ENCODE results near the gene H2BW1.
"Not testable (repeated sequence)": the region's sequence is repeated elsewhere in the genome, so short reads cannot be mapped to it uniquely, and the experiment has no call there.

Gene H2BW1, protein sequence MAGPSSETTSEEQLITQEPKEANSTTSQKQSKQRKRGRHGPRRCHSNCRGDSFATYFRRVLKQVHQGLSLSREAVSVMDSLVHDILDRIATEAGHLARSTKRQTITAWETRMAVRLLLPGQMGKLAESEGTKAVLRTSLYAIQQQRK

DNA sequence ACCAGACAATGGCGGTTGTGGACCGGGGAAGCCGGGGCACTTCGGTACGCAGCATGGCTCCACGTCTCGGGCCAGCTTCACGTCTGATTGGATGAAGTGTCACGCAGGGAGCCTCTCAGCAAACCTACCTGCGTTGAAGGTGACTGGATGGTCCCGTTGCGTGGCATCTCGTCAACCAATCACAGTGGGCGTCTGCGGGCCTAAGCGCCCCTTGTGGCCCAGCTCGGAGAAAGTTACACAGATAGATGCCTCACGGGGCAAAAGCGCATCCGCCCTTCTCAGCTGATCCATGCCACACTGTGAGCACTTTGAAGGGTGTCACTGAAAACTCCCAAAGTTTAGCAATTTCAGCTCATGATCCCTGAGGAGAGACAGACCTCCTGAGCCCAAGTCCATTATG lies at the start of gene H2BW1:
H2BW1 (minus strand) TSS at position 103 of the 400 bp plus-strand sequence. CDS start 132 bp downstream, outside the sequence.
- TF ChIP-seq, protein P1, sequence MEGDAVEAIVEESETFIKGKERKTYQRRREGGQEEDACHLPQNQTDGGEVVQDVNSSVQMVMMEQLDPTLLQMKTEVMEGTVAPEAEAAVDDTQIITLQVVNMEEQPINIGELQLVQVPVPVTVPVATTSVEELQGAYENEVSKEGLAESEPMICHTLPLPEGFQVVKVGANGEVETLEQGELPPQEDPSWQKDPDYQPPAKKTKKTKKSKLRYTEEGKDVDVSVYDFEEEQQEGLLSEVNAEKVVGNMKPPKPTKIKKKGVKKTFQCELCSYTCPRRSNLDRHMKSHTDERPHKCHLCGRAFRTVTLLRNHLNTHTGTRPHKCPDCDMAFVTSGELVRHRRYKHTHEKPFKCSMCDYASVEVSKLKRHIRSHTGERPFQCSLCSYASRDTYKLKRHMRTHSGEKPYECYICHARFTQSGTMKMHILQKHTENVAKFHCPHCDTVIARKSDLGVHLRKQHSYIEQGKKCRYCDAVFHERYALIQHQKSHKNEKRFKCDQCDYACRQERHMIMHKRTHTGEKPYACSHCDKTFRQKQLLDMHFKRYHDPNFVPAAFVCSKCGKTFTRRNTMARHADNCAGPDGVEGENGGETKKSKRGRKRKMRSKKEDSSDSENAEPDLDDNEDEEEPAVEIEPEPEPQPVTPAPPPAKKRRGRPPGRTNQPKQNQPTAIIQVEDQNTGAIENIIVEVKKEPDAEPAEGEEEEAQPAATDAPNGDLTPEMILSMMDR (IDR thresholded peaks at IDR 0.05; ENCODE audit: control insufficient read depth, insufficient read depth, low read depth, low read length, missing control alignments) = no peak

DNA sequence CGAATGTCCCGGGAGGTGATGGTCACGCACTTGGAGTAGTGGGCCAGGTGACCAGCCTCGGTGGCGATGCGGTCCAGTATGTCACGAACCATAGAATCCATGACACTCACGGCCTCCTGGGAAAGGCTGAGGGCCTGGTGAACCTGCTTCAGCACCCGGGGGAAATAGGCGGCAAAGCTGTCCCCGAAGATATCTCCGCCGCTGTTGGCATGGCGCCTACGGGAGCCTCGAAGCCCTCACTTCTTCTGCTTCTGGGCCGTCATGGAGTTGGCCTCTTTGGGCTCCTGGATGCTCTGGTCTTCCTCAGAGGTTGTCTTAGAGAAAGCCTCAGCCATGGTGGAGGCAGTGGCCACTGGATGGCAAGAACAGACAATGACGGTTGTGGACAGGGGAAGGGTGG lies 49.1 kb upstream of the H2BW1 start:
- not testable (repeated sequence) for H3K4me3 ChIP-seq (ENCODE audit: control insufficient read depth, low read depth, low read length); DNase-seq (ENCODE audit: low read depth)

More for the DNA sequence above, at the start of gene H2BW1:
- no peak for DNase-seq (ENCODE audit: low read depth)
- H3K4me3 ChIP-seq (ENCODE audit: control insufficient read depth, low read depth, low read length) = no peak within 1 kb of the TSS

- not testable (repeated sequence) for DNase-seq (ENCODE audit: low read depth); H3K4me3 ChIP-seq (ENCODE audit: control insufficient read depth, low read depth, low read length)
These were observed 41.4 kb upstream of the H2BW1 start for GRCh38 chrX:104054956-104055355.

DNA sequence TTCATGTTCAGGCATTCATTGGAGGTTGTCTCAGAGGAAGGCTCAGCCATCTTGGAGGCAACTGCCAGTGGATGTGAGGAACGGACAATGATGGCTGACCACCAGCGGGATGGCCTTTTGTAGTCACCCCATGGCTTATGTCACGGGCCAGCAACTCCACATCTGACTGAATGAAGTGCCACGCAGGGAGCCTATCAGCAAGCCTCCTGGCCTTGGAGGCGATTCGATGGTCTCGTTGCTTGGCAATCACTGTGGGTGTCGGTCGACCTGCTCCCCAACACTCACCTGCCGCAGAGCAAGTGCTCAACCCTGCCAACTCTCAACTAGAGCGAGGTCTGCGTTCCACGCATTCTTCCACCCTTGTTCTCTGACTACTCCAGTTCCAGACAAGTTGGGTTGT lies 33.7 kb upstream of the H2BW1 start:
- DNase-seq (ENCODE audit: low read depth) = no peak
- H3K4me3 ChIP-seq (ENCODE audit: control insufficient read depth, low read depth, low read length) = no peak overlapping the region
- TF ChIP-seq, protein P1 (IDR thresholded peaks at IDR 0.05; ENCODE audit: control insufficient read depth, insufficient read depth, low read depth, low read length, missing control alignments) = no peak

DNA sequence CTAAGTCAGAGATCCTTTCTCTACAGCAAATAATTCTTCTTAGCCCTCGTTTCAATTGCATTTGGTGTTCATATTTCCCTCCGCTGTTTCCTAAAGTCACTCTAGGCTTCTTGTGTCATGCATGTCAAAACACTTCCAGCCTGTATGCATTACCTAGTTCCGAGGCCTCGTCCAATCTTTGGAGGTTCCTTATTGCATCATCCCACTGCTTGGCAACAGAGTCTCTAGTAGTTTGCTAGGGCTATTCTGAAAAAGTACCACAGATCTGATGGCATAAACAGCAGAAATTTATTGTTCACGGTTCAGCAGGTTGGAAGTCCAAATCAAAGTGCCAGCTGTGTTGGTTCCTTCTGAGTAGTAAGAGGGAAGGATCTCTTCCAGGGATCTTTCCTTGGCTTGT lies 32.1 kb upstream of the H2BW1 start:
- TF ChIP-seq, protein P1 (IDR thresholded peaks at IDR 0.05; ENCODE audit: control insufficient read depth, insufficient read depth, low read depth, low read length, missing control alignments) = no peak
- no peak overlapping the region for H3K4me3 ChIP-seq (ENCODE audit: control insufficient read depth, low read depth, low read length)
- no peak for DNase-seq (ENCODE audit: low read depth)

- DNase-seq (ENCODE audit: low read depth) = no peak
- TF ChIP-seq, protein P1 (IDR thresholded peaks at IDR 0.05; ENCODE audit: control insufficient read depth, insufficient read depth, low read depth, low read length, missing control alignments) = no peak
- no peak overlapping the region for H3K4me3 ChIP-seq (ENCODE audit: control insufficient read depth, low read depth, low read length)
These were observed 27.5 kb upstream of the H2BW1 start for GRCh38 chrX:104041003-104041402.

DNA sequence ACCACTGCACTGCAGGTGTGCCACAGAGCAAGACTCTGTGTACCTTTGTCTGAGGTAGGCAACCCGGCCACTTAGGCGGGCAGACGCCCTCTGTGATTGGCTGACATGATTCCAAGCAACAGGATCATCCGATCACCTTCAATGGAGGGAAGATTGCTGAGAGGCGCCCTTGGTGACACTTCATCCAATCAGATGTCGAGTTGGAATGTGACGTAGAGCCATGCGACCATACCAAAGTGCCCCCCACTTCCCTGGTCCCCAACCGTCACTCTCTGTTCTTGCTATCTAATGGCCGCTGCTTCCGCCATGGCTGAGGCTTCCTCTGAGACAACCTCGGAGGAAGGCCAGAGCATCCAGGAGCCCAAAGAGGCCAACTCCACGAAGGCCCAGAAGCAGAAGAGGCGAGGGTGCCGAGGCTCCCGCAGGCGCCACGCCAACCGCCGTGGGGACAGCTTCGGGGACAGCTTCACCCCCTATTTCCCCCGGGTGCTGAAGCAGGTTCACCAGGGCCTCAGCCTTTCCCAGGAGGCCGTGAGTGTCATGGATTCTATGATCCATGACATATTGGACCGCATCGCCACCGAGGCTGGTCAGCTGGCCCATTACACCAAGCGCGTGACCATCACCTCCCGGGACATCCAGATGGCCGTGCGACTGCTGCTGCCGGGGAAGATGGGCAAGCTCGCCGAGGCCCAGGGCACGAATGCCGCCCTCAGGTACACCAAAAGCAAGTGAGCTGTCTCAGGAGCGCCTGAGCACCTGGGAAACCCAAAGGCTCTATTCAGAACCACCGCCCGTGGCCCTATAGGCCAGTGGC lies 26.4 kb upstream of the H2BW1 start, which contains the start of gene H2BW2:
H2BW2 (plus strand) TSS at position 268 of the 817 bp plus-strand sequence; CDS start at position 307, 39 bp downstream.
- TF ChIP-seq, protein P1 (IDR thresholded peaks at IDR 0.05; ENCODE audit: control insufficient read depth, insufficient read depth, low read depth, low read length, missing control alignments) = no peak
- no peak for DNase-seq (ENCODE audit: low read depth)
- H3K4me3 ChIP-seq (ENCODE audit: control insufficient read depth, low read depth, low read length) = no peak within 1 kb of the TSS
